Osteocyte (in vitro differentiated cells): ENCODE measurements around the gene IFT43. TPM values are rescaled to one million over a fixed set of nuclear protein-coding genes. Genes with fewer than 3 reads are reported as not detected.

ENCODE experiments used
- DNase-seq: peaks from one replicate; pipeline ENCODE4 v3.0.0; 2021; ENCODE audit warnings: mixed read lengths; ENCODE audit not compliant: unreplicated experiment; ENCODE audit errors: extremely low spot score
- H3K27ac Mint-ChIP-seq: one replicate; pipeline ENCODE4 v1.8.0; 2021; ENCODE audit warnings: mild to moderate bottlenecking, mixed read lengths; ENCODE audit not compliant: unreplicated experiment
- H3K27me3 Mint-ChIP-seq: one replicate; pipeline ENCODE4 v1.8.0; 2021; ENCODE audit warnings: mixed read lengths; ENCODE audit not compliant: unreplicated experiment
- H3K36me3 Mint-ChIP-seq: one replicate; pipeline ENCODE4 v1.8.0; 2021; ENCODE audit warnings: mixed read lengths; ENCODE audit not compliant: unreplicated experiment
- H3K4me1 Mint-ChIP-seq: one replicate; pipeline ENCODE4 v1.8.0; 2021; ENCODE audit warnings: mixed read lengths; ENCODE audit not compliant: unreplicated experiment
- H3K4me3 Mint-ChIP-seq: one replicate; pipeline ENCODE4 v1.8.0; 2021; ENCODE audit warnings: mild to moderate bottlenecking, moderate library complexity, mixed read lengths; ENCODE audit not compliant: unreplicated experiment
- H3K9me3 Mint-ChIP-seq: one replicate; pipeline ENCODE4 v1.8.0; 2021; ENCODE audit warnings: mixed read lengths; ENCODE audit not compliant: unreplicated experiment
- total RNA-seq: library from RNA; stranded (reverse); gene quantifications from 2 replicates; pipeline ENCODE4 v1.2.1, GENCODE V29; 2021
- TF ChIP-seq, protein P1 (sequence below): fragments of 200-600 bp; sonication (generic); IDR thresholded peaks from 2 replicates; pipeline ENCODE4 v1.5.0; 2021; ENCODE audit warnings: antibody characterized with exemption, mild to moderate bottlenecking, moderate library complexity

The IFT43 gene
- total RNA-seq, 1 donor from 2014 or later: 29.0 TPM

DNA sequence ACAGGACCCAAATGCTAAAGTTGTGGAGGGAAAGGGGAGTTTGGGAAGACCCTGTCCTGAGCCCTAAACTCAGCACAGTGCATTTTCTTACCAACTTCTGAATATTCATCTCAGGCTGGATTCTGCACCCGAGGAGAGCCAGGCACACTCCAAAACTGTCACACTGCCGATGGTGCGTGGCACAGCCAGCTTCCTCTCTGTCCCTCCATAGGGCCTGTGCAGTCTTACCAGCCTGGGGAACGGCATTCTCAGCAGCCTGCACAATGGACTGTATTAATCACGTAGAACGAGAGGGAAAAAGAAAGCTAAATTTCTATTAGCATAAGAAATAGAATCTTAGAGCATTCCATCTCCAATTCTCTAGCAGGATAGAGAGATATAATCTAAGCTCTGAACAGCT is 94.9 kb downstream of the IFT43 start:
- Mint-ChIP-seq H3K9me3 (no peaks in the 10 kb centered on the region), H3K36me3 (peaks cover 13% of the 10 kb centered on the region), H3K4me3 (no peak overlapping the region), H3K27ac (no peak overlapping the region), H3K4me1 (no peaks in the 10 kb centered on the region), H3K27me3 (no peaks in the 10 kb centered on the region)
- TF ChIP-seq, protein P1, sequence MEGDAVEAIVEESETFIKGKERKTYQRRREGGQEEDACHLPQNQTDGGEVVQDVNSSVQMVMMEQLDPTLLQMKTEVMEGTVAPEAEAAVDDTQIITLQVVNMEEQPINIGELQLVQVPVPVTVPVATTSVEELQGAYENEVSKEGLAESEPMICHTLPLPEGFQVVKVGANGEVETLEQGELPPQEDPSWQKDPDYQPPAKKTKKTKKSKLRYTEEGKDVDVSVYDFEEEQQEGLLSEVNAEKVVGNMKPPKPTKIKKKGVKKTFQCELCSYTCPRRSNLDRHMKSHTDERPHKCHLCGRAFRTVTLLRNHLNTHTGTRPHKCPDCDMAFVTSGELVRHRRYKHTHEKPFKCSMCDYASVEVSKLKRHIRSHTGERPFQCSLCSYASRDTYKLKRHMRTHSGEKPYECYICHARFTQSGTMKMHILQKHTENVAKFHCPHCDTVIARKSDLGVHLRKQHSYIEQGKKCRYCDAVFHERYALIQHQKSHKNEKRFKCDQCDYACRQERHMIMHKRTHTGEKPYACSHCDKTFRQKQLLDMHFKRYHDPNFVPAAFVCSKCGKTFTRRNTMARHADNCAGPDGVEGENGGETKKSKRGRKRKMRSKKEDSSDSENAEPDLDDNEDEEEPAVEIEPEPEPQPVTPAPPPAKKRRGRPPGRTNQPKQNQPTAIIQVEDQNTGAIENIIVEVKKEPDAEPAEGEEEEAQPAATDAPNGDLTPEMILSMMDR: no peak
- no peak for DNase-seq

- Mint-ChIP-seq H3K27ac (no peak overlapping the region), H3K9me3 (no peaks in the 10 kb centered on the region), H3K4me1 (no peaks in the 10 kb centered on the region), H3K4me3 (no peak overlapping the region), H3K27me3 (no peaks in the 10 kb centered on the region), H3K36me3 (peaks cover 13% of the 10 kb centered on the region)
- no peak for DNase-seq
- TF ChIP-seq, protein P1: no peak
Observed at GRCh38 chr14:76081642-76082041, 96.1 kb downstream of the IFT43 start.

DNA sequence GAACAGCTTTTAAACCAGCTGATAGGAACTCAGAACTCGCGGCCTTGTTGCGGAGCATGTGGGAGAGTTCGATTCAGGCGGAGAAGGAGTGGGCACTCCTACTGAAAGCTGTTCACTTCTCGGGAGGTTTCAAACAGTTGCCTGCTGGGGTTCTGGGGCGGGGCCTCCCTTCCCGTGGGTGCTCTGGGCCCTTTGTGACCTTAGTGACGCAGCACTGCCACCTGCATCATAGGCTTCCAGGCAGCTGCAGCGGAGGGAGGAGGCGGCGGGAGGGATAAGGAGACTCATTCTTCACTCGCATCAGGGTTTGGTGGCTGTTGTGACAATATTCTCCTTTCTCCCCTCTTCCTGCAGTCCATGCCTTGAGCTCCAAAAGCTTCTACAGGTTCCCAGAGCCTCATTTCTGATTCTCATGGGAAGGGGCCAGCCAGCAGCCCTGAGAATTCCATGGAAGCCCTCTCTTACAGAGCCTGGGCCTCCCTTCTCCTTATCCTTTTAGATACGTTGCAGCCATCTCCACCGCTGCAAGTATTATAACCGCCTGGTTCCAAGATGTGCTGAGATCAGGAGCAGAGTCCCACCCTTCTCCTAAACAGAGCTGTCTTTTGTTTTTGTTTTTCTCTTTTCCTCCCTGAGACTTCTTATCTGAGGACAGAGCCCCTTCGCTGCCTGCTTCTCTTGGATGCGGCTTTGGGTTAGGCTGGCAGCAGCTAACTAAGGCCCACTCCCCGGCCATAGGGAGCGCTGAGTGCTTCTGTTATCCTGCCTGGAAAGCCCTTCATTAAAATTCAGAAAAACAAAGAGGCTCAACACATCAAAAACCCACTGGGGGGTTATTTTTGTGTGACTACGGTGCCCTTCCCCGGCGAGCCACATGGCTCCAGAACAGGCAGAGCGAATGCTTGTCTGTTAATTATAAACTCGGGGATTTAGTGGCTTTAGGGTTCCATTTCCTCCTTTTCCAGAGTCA is 98.5 kb downstream of the IFT43 start:
- TF ChIP-seq, protein P1: no peak
- Mint-ChIP-seq H3K4me3 (no peak overlapping the region), H3K4me1 (no peaks in the 10 kb centered on the region), H3K36me3 (peaks cover 13% of the 10 kb centered on the region), H3K9me3 (no peaks in the 10 kb centered on the region), H3K27ac (no peak overlapping the region), H3K27me3 (peaks cover 12% of the 10 kb centered on the region)
- no peak for DNase-seq

GRCh38 chr14:76085358-76085757 is 99.8 kb downstream of the IFT43 start:
- peaks cover 19% of the 10 kb centered on the region for H3K27me3 Mint-ChIP-seq
- DNase-seq: no peak
- peaks cover 13% of the 10 kb centered on the region for H3K36me3 Mint-ChIP-seq
- no peak overlapping the region for H3K27ac Mint-ChIP-seq
- no peak overlapping the region for H3K4me3 Mint-ChIP-seq
- TF ChIP-seq, protein P1: no peak
- no peaks in the 10 kb centered on the region for H3K9me3 Mint-ChIP-seq
- no peaks in the 10 kb centered on the region for H3K4me1 Mint-ChIP-seq

- no peak overlapping the region for H3K27ac Mint-ChIP-seq
- TF ChIP-seq, protein P1: no peak
- H3K9me3 Mint-ChIP-seq: no peaks in the 10 kb centered on the region
- no peaks in the 10 kb centered on the region for H3K4me1 Mint-ChIP-seq
- H3K4me3 Mint-ChIP-seq: no peak overlapping the region
- peaks cover 19% of the 10 kb centered on the region for H3K27me3 Mint-ChIP-seq
- DNase-seq: no peak
- peaks cover 13% of the 10 kb centered on the region for H3K36me3 Mint-ChIP-seq
Observed at GRCh38 chr14:76086636-76087035, 101.1 kb downstream of the IFT43 start.
